ENCODE measurements around the gene SLC22A16. TPM values are rescaled to one million over a fixed set of nuclear protein-coding genes. Genes with fewer than 3 reads are reported as not detected.

SLC22A16 gene
- total RNA-seq, 1 experiment from 2014 or later = not detected

GRCh38 chr6:110408901-110409300 is 67.5 kb downstream of the SLC22A16 start (continued):
- TF ChIP-seq ZBTB43 (CRISPR knock-in tag; IDR thresholded peaks at IDR 0.05) = no peak
- TF ChIP-seq ZNF416 (CRISPR knock-in tag; IDR thresholded peaks at IDR 0.05) = no peak
- TF ChIP-seq AFF4 (CRISPR knock-in tag; IDR thresholded peaks at IDR 0.05; ENCODE audit: borderline replicate concordance) = no peak
- no peak for TF ChIP-seq ESRRA (CRISPR knock-in tag; IDR thresholded peaks at IDR 0.05; ENCODE audit: borderline replicate concordance)

GRCh38 chr6:110404607-110405006 is 71.8 kb downstream of the SLC22A16 start:
- no peak for DNase-seq (ENCODE audit: low spot score)
- no peak for TF ChIP-seq E2F1 (CRISPR knock-in tag; IDR thresholded peaks at IDR 0.05)
- no peak for TF ChIP-seq ZNF512 (CRISPR knock-in tag; IDR thresholded peaks at IDR 0.05; ENCODE audit: borderline replicate concordance)
- no peak for TF ChIP-seq ESRRA (CRISPR knock-in tag; IDR thresholded peaks at IDR 0.05; ENCODE audit: borderline replicate concordance)
- TF ChIP-seq ZNF263 (CRISPR knock-in tag; IDR thresholded peaks at IDR 0.05; ENCODE audit: low read depth) = no peak
- no peaks in the 10 kb centered on the region; the same call in 1 of the 2 replicates for H3K4me1 Mint-ChIP-seq
- ATAC-seq = no peak
- ChIA-PET CTCF (no interaction called here), POLR2A (no interaction called here)
- no peak overlapping the region for H3K27ac Mint-ChIP-seq
- H3K36me3 Mint-ChIP-seq = no peaks in the 10 kb centered on the region
- H3K4me3 Mint-ChIP-seq = no peak overlapping the region
- H3K9me3 Mint-ChIP-seq = no peaks in the 10 kb centered on the region
- no peaks in the 10 kb centered on the region for H3K27me3 Mint-ChIP-seq (ENCODE audit: low read depth)

GRCh38 chr6:110401585-110402176 is 74.7 kb downstream of the SLC22A16 start:
- TF ChIP-seq E2F1 (CRISPR knock-in tag; IDR thresholded peaks at IDR 0.05) (no peak), TEAD4 (CRISPR knock-in tag; IDR thresholded peaks at IDR 0.05) (no peak)
- DNase-seq (ENCODE audit: low spot score) = no peak
- H3K27ac Mint-ChIP-seq = no peak overlapping the region
- POLR2A ChIA-PET = no interaction called here
- CTCF ChIA-PET = no interaction called here
- H3K27me3 Mint-ChIP-seq (ENCODE audit: low read depth) = no peaks in the 10 kb centered on the region
- H3K9me3 Mint-ChIP-seq = no peaks in the 10 kb centered on the region
- ATAC-seq = no peak
- H3K4me3 Mint-ChIP-seq = no peak overlapping the region
- H3K4me1 Mint-ChIP-seq = no peaks in the 10 kb centered on the region; the same call in 1 of the 2 replicates
- H3K36me3 Mint-ChIP-seq = no peaks in the 10 kb centered on the region

- Mint-ChIP-seq H3K4me1 (no peaks in the 10 kb centered on the region; the same call in 1 of the 2 replicates), H3K4me3 (no peak overlapping the region), H3K9me3 (no peaks in the 10 kb centered on the region), H3K27ac (no peak overlapping the region), H3K27me3 (ENCODE audit: low read depth) (no peaks in the 10 kb centered on the region), H3K36me3 (no peaks in the 10 kb centered on the region)
- POLR2A ChIA-PET = no interaction called here
- no peak for ATAC-seq
- no peak for DNase-seq (ENCODE audit: low spot score)
- CTCF ChIA-PET = no interaction called here
- TF ChIP-seq JUN (CRISPR knock-in tag; IDR thresholded peaks at IDR 0.05) (no peak), CREM (CRISPR knock-in tag; IDR thresholded peaks at IDR 0.05) (no peak), NFYB (CRISPR knock-in tag; conservative IDR thresholded peaks at IDR 0.05; ENCODE audit: low read depth) (no peak), ATF2 (CRISPR knock-in tag; IDR thresholded peaks at IDR 0.05; ENCODE audit: borderline replicate concordance, low read depth) (no peak), ZNF423 (CRISPR knock-in tag; IDR thresholded peaks at IDR 0.05) (no peak), NR2C2 (CRISPR knock-in tag; IDR thresholded peaks at IDR 0.05) (no peak), FOXP4 (CRISPR knock-in tag; IDR thresholded peaks at IDR 0.05) (no peak)
Measured at GRCh38 chr6:110400208-110400607, 76.2 kb downstream of the SLC22A16 start.
